GM23248 (cell line): ENCODE results near the gene TNFRSF8. TPM values are rescaled to one million over a fixed set of nuclear protein-coding genes. Genes with fewer than 3 reads are reported as not detected.
A peak's percentile ranks its signal among the peaks of the same experiment; 100 is the strongest.

Experiments used
- DNase-seq: peaks from one replicate; pipeline ENCODE4 v3.0.0-alpha.2; 2015
- H2AFZ ChIP-seq: fragments of 200-600 bp; sonication (generic); 2 replicates; pipeline ENCODE4 v1.6.1; 2016; ENCODE audit warnings: antibody characterized with exemption
- H3F3A ChIP-seq: fragments of 200-600 bp; sonication (generic); 2 replicates; pipeline ENCODE4 v1.6.1; 2016; ENCODE audit warnings: mild to moderate bottlenecking, antibody characterized with exemption, mixed run types; ENCODE audit not compliant: insufficient read depth
- H3K27ac ChIP-seq: fragments of 200-600 bp; sonication (generic); 2 replicates; pipeline ENCODE4 v1.5.1; 2016; ENCODE audit warnings: mild to moderate bottlenecking
- H3K27me3 ChIP-seq: fragments of 200-600 bp; sonication (generic); replicated peaks from 2 replicates; pipeline ENCODE4 v1.6.1; 2016; ENCODE audit warnings: mild to moderate bottlenecking; ENCODE audit not compliant: insufficient read depth
- H3K36me3 ChIP-seq: fragments of 200-600 bp; sonication (generic); 2 replicates; pipeline ENCODE4 v1.6.1; 2016; ENCODE audit warnings: low read depth, mild to moderate bottlenecking
- H3K4me1 ChIP-seq: fragments of 200-600 bp; sonication (generic); 2 replicates; pipeline ENCODE4 v1.6.1; 2016; ENCODE audit warnings: mild to moderate bottlenecking; ENCODE audit not compliant: insufficient read depth
- H3K4me2 ChIP-seq: fragments of 200-600 bp; sonication (generic); one replicate; pipeline ENCODE4 v1.6.1; 2016; ENCODE audit warnings: mild to moderate bottlenecking; ENCODE audit not compliant: unreplicated experiment
- H3K4me3 ChIP-seq: fragments of 200-600 bp; sonication (generic); 2 replicates; pipeline ENCODE4 v1.5.1; 2016; ENCODE audit warnings: mild to moderate bottlenecking
- H3K79me2 ChIP-seq: fragments of 200-600 bp; sonication (generic); 2 replicates; pipeline ENCODE4 v1.6.1; 2016; ENCODE audit warnings: mild to moderate bottlenecking; ENCODE audit not compliant: insufficient read depth
- H3K9ac ChIP-seq: fragments of 200-600 bp; sonication (generic); 2 replicates; pipeline ENCODE4 v1.6.1; 2016; ENCODE audit warnings: mild to moderate bottlenecking
- H3K9me2 ChIP-seq: fragments of 200-600 bp; sonication (generic); 2 replicates; pipeline ENCODE4 v1.6.1; 2016; ENCODE audit warnings: mixed run types, mild to moderate bottlenecking, moderate library complexity; ENCODE audit not compliant: insufficient read depth
- H3K9me3 ChIP-seq: fragments of 200-600 bp; sonication (generic); one replicate; pipeline ENCODE4 v1.6.1; 2017; ENCODE audit warnings: low read depth
- H4K20me1 ChIP-seq: fragments of 200-600 bp; sonication (generic); 2 replicates; pipeline ENCODE4 v1.6.0; 2016; ENCODE audit not compliant: insufficient read depth
- EZH2 ChIP-seq: fragments of 200-600 bp; sonication (generic); IDR thresholded peaks from 2 replicates; pipeline ENCODE4 v1.6.1; 2018; ENCODE audit warnings: antibody characterized with exemption, mild to moderate bottlenecking; ENCODE audit not compliant: insufficient read depth, poor library complexity, severe bottlenecking
- EZH2phosphoT487 ChIP-seq: fragments of 200-600 bp; sonication (generic); IDR thresholded peaks from 2 replicates; pipeline ENCODE4 v1.6.1; 2018; ENCODE audit warnings: antibody characterized with exemption, moderate library complexity, mild to moderate bottlenecking, low read depth; ENCODE audit not compliant: insufficient read depth
- WGBS, 2 experiments: methylation state at CpG; one replicate each; pipeline ENCODE4 v1.1.6; 2015 to 2017; ENCODE audit warnings: low lambda C conversion rate in 2 of 2, low coverage in 1 of 2; ENCODE audit errors: missing lambda C conversion rate in 2 of 2; 5-methylcytosine and 5-hydroxymethylcytosine counted together
- in situ Hi-C: fragments of 300-500 bp; cut with MboI; formaldehyde crosslinking; loops from 2 replicates; pipeline ENCODE4 v1.15.0; 2020
- polyA plus RNA-seq: library from polyadenylated mRNA; unstranded; fragments of >200 nt; fragmentation: Nextera tagmentation; extraction: Ambion mirVana; gene quantifications from 2 replicates; pipeline ENCODE4 v1.2.1, GENCODE V29; 2016
- total RNA-seq: library from RNA; depleted of rRNA; stranded (reverse); fragments of >200 nt; shearing (Covaris generic); gene quantifications from 2 replicates; pipeline ENCODE4 v1.2.3, GENCODE V29; 2014

The TNFRSF8 gene
- total and polyA plus RNA-seq, 2 experiments from 2014 or later, result 0.23 TPM; not detected in 1

- Histone ChIP-seq H3K27me3 (no peaks in the 10 kb centered on the region), H3K4me1 (peaks cover 25% of the 10 kb centered on the region), H3K27ac (no peak overlapping the region), H2AFZ (no peak overlapping the region), H4K20me1 (no peaks in the 10 kb centered on the region), H3K4me3 (no peak overlapping the region), H3K36me3 (no peaks in the 10 kb centered on the region), H3K9me2 (no peaks in the 10 kb centered on the region), H3K4me2 (no peak overlapping the region), H3K9ac (no peak overlapping the region), H3F3A (peaks cover 33% of the 10 kb centered on the region), H3K9me3 (no peaks in the 10 kb centered on the region), H3K79me2 (peaks cover 12% of the 10 kb centered on the region; the same call in 1 of the 2 replicates)
- 93 to 96% methylated on average over 3 of the region's 3 CpGs for WGBS, 2 experiments
- TF ChIP-seq EZH2phosphoT487 (no peak), EZH2 (no peak)
- in situ Hi-C loops, result no loop called here
- no peak for DNase-seq
Measured at GRCh38 chr1:12016182-12016581, 46.9 kb upstream of the TNFRSF8 start.

- H3K9me2 ChIP-seq, result no peaks in the 10 kb centered on the region
- peak overlapping the region; percentile 66 for H3K4me2 ChIP-seq
- no peak overlapping the region for H3K27ac ChIP-seq
- H2AFZ ChIP-seq, result peak overlapping the region; percentile 78
- no peaks in the 10 kb centered on the region for H4K20me1 ChIP-seq
- H3K36me3 ChIP-seq, result no peaks in the 10 kb centered on the region
- peaks cover 6% of the 10 kb centered on the region; the same call in 1 of the 2 replicates for H3F3A ChIP-seq
- peaks cover 12% of the 10 kb centered on the region; the same call in 1 of the 2 replicates for H3K79me2 ChIP-seq
- peak overlapping the region; percentile 82 for H3K4me3 ChIP-seq
- H3K4me1 ChIP-seq, result peaks cover 3% of the 10 kb centered on the region
- peak overlapping the region; percentile 73 for H3K9ac ChIP-seq
- H3K9me3 ChIP-seq, result no peaks in the 10 kb centered on the region
- H3K27me3 ChIP-seq, result no peaks in the 10 kb centered on the region
- TF ChIP-seq EZH2phosphoT487, result no peak
- no peak for TF ChIP-seq EZH2
- peak; percentile 32 for DNase-seq
- in situ Hi-C loops, result no loop called here
- 10 to 16% methylated on average over 8 to 12 of the region's 12 CpGs for WGBS, 2 experiments
Measured at GRCh38 chr1:12019858-12020509, 43.1 kb upstream of the TNFRSF8 start.

- 81 to 90% methylated on average over 9 of the region's 9 CpGs for WGBS, 2 experiments
Measured at GRCh38 chr1:12021616-12022015, 41.5 kb upstream of the TNFRSF8 start.

GRCh38 chr1:12022036-12022435 is 41.1 kb upstream of the TNFRSF8 start:
- Histone ChIP-seq H2AFZ (no peak overlapping the region), H3K9me2 (no peaks in the 10 kb centered on the region), H3K4me1 (no peaks in the 10 kb centered on the region), H3K4me3 (no peak overlapping the region), H3K27ac (no peak overlapping the region), H3K9ac (no peak overlapping the region), H3K4me2 (no peak overlapping the region), H4K20me1 (no peaks in the 10 kb centered on the region), H3K27me3 (no peaks in the 10 kb centered on the region), H3K9me3 (no peaks in the 10 kb centered on the region), H3K79me2 (peaks cover 12% of the 10 kb centered on the region; the same call in 1 of the 2 replicates), H3F3A (no peaks in the 10 kb centered on the region), H3K36me3 (no peaks in the 10 kb centered on the region)
- TF ChIP-seq EZH2phosphoT487, result no peak
- no peak for TF ChIP-seq EZH2
- 94% methylated on average over 13 to 14 of the region's 14 CpGs for whole genome bisulfite sequencing, 2 experiments
- in situ Hi-C loops, result no loop called here
- DNase-seq, result no peak

More at GRCh38 chr1:12021616-12022015, 41.5 kb upstream of the TNFRSF8 start:
- Histone ChIP-seq H3K4me1 (no peaks in the 10 kb centered on the region), H3K27ac (no peak overlapping the region), H3K36me3 (no peaks in the 10 kb centered on the region), H3K9ac (no peak overlapping the region), H3K4me3 (no peak overlapping the region), H3K9me2 (no peaks in the 10 kb centered on the region), H2AFZ (no peak overlapping the region), H4K20me1 (no peaks in the 10 kb centered on the region), H3K4me2 (no peak overlapping the region), H3F3A (no peaks in the 10 kb centered on the region), H3K27me3 (no peaks in the 10 kb centered on the region), H3K9me3 (no peaks in the 10 kb centered on the region), H3K79me2 (peaks cover 12% of the 10 kb centered on the region; the same call in 1 of the 2 replicates)
- in situ Hi-C loops, result no loop called here
- no peak for DNase-seq
- TF ChIP-seq EZH2 (no peak), EZH2phosphoT487 (no peak)
